ENCODE data around the gene RCC2. TPM values are rescaled to one million over a fixed set of nuclear protein-coding genes. Genes with fewer than 3 reads are reported as not detected.

Gene RCC2
- total and polyA plus RNA-seq, 2 of the 4 experiments (the other 2 are of a cell fraction), result 24.0 to 38.9 TPM

DNA sequence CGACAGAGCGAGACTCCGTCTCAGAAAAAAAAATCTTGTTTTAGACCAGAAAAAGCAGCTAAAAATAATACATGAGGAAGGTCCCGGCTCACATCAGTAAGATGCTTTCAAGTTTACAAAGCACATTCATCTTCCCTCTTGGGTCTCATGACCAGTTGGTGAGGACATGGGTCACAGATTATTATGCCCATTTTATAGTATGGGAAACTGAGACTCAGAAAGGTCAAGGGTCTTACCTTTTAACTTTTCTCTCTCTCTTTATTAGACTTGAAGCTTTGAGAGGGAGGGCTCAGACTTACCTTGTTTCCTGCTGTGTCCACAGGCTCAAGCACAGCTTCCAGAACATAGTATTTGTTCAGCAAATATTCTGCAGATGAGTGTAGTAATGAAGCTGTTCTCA is 13.2 kb upstream of the RCC2 start:
- Histone ChIP-seq H2AK9ac (replicated peaks; ENCODE audit: low read depth, low read length, poor library complexity) (no peak overlapping the region), H2BK20ac (ENCODE audit: low read depth, low read length) (no peak overlapping the region), H3K9me3 (ENCODE audit: control insufficient read depth, insufficient read depth, low read length) (no peaks in the 10 kb centered on the region), H2BK15ac (ENCODE audit: low read depth, low read length) (no peak overlapping the region), H4K91ac (ENCODE audit: insufficient read depth, low read depth, low read length) (no peak overlapping the region), H4K20me1 (ENCODE audit: insufficient read depth, low read length) (no peaks in the 10 kb centered on the region), H3K4me3 (ENCODE audit: insufficient read depth, low read depth, low read length) (no peak overlapping the region), H3K36me3 (ENCODE audit: control insufficient read depth, insufficient read depth, low read length) (no peaks in the 10 kb centered on the region), H3K4me2 (ENCODE audit: low read depth, low read length) (no peak overlapping the region), H2BK120ac (ENCODE audit: low read depth, low read length) (no peak overlapping the region), H3K23ac (ENCODE audit: low read depth, low read length) (no peak overlapping the region), H3K4ac (ENCODE audit: low read depth, low read length) (no peak overlapping the region), H3K14ac (replicated peaks; ENCODE audit: low read depth, low read length) (no peak overlapping the region; the same call in 1 of the 2 replicates), H3K27me3 (ENCODE audit: control insufficient read depth, insufficient read depth, low read length) (no peaks in the 10 kb centered on the region; the same call in 1 of the 2 replicates), H3K9ac (ENCODE audit: low read depth, low read length) (no peak overlapping the region), H4K8ac (ENCODE audit: low read depth in 2 of 2, low read length in 2 of 2) (no peak overlapping the region), H3K56ac (ENCODE audit: extremely low read depth, insufficient read depth, low read length) (no peak overlapping the region), H3K27ac (ENCODE audit: insufficient read depth, low read length) (no peak overlapping the region), H3K18ac (ENCODE audit: low read depth, low read length) (no peak overlapping the region), H3K9me1 (ENCODE audit: insufficient read depth, low read length) (no peaks in the 10 kb centered on the region), H3K4me1 (ENCODE audit: control insufficient read depth, insufficient read depth, low read length) (no peaks in the 10 kb centered on the region), H4K5ac (ENCODE audit: low read depth, low read length) (no peak overlapping the region), H2AK5ac (ENCODE audit: low read depth, low read length) (no peak overlapping the region), H3K79me1 (ENCODE audit: low read depth in 1 of 2, low read length in 2 of 2) (no peaks in the 10 kb centered on the region), H2BK5ac (ENCODE audit: low read depth, low read length, poor library complexity, severe bottlenecking) (no peak overlapping the region), H2AFZ (replicated peaks; ENCODE audit: low read length, poor library complexity) (no peak overlapping the region)
- TF ChIP-seq MAFK (IDR thresholded peaks at IDR 0.05; ENCODE audit: low read depth, low read length), result no peak
- TF ChIP-seq, protein P1, sequence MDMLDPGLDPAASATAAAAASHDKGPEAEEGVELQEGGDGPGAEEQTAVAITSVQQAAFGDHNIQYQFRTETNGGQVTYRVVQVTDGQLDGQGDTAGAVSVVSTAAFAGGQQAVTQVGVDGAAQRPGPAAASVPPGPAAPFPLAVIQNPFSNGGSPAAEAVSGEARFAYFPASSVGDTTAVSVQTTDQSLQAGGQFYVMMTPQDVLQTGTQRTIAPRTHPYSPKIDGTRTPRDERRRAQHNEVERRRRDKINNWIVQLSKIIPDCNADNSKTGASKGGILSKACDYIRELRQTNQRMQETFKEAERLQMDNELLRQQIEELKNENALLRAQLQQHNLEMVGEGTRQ (IDR thresholded peaks at IDR 0.05; ENCODE audit: low read depth, low read length), result no peak
- no peak for TF ChIP-seq CEBPB (IDR thresholded peaks at IDR 0.05; ENCODE audit: low read depth, low read length)
- TF ChIP-seq, protein P2, sequence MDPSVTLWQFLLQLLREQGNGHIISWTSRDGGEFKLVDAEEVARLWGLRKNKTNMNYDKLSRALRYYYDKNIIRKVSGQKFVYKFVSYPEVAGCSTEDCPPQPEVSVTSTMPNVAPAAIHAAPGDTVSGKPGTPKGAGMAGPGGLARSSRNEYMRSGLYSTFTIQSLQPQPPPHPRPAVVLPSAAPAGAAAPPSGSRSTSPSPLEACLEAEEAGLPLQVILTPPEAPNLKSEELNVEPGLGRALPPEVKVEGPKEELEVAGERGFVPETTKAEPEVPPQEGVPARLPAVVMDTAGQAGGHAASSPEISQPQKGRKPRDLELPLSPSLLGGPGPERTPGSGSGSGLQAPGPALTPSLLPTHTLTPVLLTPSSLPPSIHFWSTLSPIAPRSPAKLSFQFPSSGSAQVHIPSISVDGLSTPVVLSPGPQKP (IDR thresholded peaks at IDR 0.05; ENCODE audit: borderline replicate concordance, low read depth, low read length), result no peak
- no peak for TF ChIP-seq RAD21 (IDR thresholded peaks at IDR 0.05; ENCODE audit: low read length)
- TF ChIP-seq, protein P3, sequence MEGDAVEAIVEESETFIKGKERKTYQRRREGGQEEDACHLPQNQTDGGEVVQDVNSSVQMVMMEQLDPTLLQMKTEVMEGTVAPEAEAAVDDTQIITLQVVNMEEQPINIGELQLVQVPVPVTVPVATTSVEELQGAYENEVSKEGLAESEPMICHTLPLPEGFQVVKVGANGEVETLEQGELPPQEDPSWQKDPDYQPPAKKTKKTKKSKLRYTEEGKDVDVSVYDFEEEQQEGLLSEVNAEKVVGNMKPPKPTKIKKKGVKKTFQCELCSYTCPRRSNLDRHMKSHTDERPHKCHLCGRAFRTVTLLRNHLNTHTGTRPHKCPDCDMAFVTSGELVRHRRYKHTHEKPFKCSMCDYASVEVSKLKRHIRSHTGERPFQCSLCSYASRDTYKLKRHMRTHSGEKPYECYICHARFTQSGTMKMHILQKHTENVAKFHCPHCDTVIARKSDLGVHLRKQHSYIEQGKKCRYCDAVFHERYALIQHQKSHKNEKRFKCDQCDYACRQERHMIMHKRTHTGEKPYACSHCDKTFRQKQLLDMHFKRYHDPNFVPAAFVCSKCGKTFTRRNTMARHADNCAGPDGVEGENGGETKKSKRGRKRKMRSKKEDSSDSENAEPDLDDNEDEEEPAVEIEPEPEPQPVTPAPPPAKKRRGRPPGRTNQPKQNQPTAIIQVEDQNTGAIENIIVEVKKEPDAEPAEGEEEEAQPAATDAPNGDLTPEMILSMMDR (conservative IDR thresholded peaks at IDR 0.05; ENCODE audit: low read depth, low read length), result no peak
- TF ChIP-seq BHLHE40 (IDR thresholded peaks at IDR 0.05; ENCODE audit: low read depth, low read length), result no peak
- dilution Hi-C loops (cut with HindIII; ENCODE audit: low sequenced_read_pairs, unreplicated experiment) (no loop called here), intact Hi-C loops (cut with micrococcal nuclease) (no loop called here), in situ Hi-C loops (cut with MboI; ENCODE audit: low sequenced_read_pairs) (no loop called here)
- no peak for ATAC-seq (ENCODE audit: low read depth)
- ChIA-PET POLR2A (ENCODE audit: unreplicated experiment) (no interaction called here), CTCF (interaction anchor here (0.7 to 1.1 kb wide), 3 partner anchors 9 to 36 kb away, joined by 3 read pairs; no protein-coding TSS in a partner anchor)
- DNase-seq, result no peak
- no TSS peak for BruUV-seq (replicated peaks)
- 80% methylated on average over 3 of the region's 4 CpGs; no CpG with 5 or more reads in 1 of the 2 experiments for WGBS, 2 experiments (ENCODE audit: extremely low coverage in 2 of 2, insufficient read length in 1 of 2)
